Activated CD8-positive, alpha-beta memory T cell treated with anti-CD3 and anti-CD28 coated beads for 36 hours (primary cell): Measurements from ENCODE around the gene DBNL. TPM values are rescaled to one million over a fixed set of nuclear protein-coding genes. Genes with fewer than 3 reads are reported as not detected.

Source experiments
- CTCF ChIA-PET: fragments of 350-600 bp; sonication (Branson Sonifier 250); formaldehyde crosslinking; loops from one replicate; lab custom pipeline; 2021; ENCODE audit warnings: antibody characterized with exemption; lab: Charles Lee
- POLR2A ChIA-PET: fragments of 350-600 bp; sonication (Branson Sonifier 250); formaldehyde crosslinking; loops from one replicate; lab custom pipeline; 2021; ENCODE audit warnings: antibody characterized with exemption; lab: Charles Lee
- total RNA-seq, 2 experiments: library from RNA; stranded (reverse); gene quantifications; one replicate each; pipeline ENCODE4 v1.2.3, GENCODE V29; 2021

Gene DBNL
- total RNA-seq, 2 experiments from 2014 or later = 142 to 153 TPM

DNA sequence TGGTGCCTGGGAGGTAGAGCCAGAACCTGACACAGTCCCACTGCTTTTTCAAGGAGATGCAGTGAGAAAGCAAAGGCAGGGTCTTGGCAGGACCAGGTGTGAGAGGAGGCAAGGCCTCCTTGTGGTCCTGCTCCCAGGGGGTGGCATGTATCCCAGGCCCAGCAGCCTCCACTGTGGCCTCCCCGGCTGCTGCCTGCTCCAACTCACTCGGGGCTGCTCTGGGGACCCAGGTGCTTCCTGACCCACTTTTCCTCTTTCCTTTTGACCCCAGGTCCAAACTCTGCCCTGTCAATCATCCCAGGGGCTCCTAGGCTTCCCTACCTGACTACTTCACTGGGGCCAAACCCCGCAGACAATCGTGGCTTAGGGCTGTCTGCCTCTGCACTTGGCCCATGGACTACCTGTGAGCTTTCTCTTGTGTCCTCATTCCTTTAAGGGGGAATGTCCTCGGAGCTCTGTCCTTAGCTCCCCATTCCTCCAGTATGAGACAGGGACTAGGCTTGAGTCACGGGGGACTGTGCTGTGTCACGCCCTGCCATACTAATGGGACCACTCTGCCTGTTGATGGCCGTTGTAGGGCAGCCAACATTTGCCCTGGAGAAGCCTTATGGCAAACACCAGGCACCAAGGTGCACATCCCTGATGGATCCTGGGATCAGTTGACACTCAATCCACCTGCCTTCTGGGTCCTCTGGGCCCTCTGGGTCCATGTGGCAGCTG, 58.5 kb downstream of the DBNL start:
- CTCF ChIA-PET = no interaction called here
- POLR2A ChIA-PET = no interaction called here

DNA sequence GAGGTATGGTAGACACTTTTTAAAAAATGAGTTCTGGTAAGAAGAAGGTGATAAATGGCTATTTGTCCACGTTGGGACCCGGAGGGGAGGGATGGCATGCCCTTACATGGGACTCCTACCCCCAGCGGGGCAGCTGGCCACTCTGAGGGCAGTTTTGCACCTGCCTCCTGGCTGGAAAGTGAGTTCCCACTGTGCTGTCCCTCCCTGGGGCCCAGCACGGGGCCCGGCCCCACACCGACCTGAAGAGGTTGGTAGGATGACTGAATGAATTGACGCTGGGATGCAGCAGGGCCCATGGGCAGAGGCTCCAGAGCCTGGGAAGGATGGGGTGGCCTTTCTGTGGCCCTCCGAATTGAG, 59.0 kb downstream of the DBNL start:
- CTCF ChIA-PET = no interaction called here
- POLR2A ChIA-PET = no interaction called here

DNA sequence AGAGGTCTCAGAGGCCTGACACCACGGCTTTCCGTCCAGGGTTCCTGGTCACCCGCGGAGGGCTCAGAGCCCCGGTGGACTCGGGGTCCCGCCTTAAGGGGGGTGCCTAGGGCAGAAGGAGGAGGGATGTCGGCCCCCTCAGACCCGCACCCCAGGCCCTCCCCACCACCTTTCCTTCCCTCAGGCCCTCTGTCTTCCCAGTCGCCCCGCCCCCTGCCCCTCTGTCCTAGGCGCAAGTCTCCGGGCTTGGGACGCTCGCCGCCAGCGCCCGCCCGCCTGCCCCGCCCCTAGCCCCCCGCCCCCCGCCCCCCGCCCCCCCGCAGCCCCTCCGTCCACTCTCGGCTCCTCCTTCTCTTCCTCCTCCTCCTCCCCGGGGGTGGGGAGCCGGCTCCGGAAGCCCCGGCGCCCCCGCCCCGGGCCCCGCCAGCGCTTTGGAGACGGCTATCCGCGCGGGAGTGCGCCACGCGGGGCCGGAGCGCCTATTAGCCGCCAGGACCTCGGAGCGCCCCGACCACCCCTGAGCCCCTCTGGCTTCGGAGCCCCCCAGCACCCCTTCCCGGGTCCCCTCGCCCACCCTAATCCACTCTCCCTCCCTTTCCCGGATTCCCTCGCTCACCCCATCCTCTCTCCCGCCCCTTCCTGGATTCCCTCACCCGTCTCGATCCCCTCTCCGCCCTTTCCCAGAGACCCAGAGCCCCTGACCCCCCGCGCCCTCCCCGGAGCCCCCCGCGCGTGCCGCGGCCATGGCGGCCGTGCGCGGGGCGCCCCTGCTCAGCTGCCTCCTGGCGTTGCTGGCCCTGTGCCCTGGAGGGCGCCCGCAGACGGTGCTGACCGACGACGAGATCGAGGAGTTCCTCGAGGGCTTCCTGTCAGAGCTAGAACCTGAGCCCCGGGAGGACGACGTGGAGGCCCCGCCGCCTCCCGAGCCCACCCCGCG, 59.7 kb downstream of the DBNL start, which contains the start of gene AEBP1:
Gene AEBP1 (plus strand): TSS at position 423 of the 937 bp plus-strand sequence. CDS start 321 bp downstream, at position 744.
- CTCF ChIA-PET = no interaction called here
- POLR2A ChIA-PET = interaction anchor here (0.7 to 1.6 kb wide), 2 partner anchors 18 to 21 kb away, joined by 3 to 4 read pairs; no protein-coding TSS in a partner anchor

DNA sequence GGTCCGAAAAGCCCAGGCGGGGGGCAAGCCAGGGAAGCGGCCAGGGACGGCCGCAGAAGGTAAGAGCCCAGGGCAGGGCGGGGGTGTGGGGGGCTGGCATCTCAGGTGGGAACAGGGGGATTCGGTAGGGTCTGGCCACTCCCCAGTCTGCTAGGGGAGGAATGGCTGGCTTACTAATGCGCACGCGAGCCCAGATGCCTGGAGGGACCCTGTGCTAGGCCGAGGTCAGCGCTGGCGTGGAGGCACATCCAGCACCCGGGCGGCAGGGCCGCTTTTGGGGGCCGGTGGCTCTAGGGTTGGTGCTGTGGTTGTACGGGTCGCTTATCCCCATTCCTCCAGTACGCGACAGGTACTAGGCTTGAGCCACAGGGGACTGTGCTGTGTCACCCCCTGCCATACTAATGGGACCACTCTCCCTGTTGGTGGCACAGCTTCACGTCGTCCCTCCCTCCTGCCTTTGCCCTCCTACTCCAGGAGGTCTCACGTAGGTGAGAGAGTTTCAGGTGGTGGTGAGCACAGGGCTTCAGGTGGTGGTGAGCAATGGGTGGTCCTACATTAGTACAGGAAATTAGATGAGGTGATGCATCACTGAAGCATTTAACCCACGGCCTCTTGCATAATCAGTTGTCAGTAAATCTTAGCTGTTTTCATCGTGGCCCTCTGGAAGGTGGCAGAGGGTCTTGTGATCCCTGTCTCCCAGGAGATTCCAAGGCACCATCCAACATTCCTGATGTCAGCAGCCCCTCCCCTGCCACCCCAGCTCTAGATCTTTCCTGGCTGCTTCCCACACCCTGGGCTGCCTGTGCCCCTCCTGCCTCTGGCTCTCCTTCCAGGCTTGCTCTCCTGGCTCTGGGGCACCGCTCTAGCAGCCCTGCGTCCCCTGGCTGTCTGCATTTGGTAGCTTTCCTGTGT, 60.6 kb downstream of the DBNL start:
- ChIA-PET POLR2A (interaction anchor here (0.7 to 1.6 kb wide), 3 partner anchors 13 to 20 kb away, joined by 3 to 4 read pairs (median 3); no protein-coding TSS in a partner anchor), CTCF (interaction anchor here (1.0 kb wide), 1 partner anchor 18 kb away, joined by 3 read pairs; the partner anchor contains the start of gene POLD2)

DNA sequence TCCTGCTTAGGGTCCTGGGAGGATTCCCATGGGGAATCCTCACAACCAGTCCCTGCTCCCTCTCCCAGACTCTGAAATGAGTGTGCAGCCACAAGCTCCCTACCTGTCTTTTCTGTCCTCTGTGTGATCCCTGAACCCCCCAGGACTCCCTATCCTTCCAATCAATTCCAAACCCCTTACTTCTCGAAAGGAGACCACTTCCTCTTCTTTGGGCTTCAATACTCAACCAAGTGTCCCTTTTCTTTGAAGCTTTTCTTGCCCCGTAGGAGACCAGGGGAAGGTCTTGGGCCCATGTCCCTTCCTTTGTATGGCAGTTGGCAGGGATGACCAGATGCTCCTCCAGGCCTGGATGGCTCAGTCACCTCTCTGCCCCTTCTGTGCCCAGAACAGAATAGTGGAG, 61.3 kb downstream of the DBNL start:
- CTCF ChIA-PET = interaction anchor here (1.0 kb wide), 1 partner anchor 17 kb away, joined by 3 read pairs; the partner anchor contains the start of gene POLD2
- POLR2A ChIA-PET = interaction anchor here (0.6 to 0.7 kb wide), 2 partner anchors 12 to 18 kb away, joined by 3 read pairs; no protein-coding TSS in a partner anchor

DNA sequence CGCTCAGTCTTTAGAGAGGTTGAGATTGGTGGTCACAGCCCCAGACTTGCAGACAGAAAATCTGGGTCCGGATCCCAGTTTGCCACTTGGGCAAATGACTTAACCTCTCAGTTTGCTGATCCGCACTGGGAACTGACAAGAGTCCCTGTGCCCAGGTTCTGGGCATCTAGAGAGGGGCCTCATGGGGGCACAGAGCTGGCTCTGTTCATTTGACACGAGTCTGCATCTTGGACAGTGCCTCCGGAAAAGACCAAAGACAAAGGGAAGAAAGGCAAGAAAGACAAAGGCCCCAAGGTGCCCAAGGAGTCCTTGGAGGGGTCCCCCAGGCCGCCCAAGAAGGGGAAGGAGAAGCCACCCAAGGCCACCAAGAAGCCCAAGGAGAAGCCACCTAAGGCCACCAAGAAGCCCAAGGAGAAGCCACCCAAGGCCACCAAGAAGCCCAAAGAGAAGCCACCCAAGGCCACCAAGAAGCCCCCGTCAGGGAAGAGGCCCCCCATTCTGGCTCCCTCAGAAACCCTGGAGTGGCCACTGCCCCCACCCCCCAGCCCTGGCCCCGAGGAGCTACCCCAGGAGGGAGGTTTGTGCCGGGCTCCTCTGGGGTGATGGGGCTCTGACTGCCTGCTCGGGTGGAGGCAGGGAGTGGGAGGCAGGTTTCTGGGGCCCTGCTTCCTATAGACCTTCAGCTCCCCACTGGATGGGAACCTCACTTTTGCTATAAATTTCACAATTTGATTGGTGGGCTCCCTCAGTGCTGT, 62.0 kb downstream of the DBNL start:
- ChIA-PET CTCF (no interaction called here), POLR2A (interaction anchor here (0.5 to 0.6 kb wide), 2 partner anchors 18 to 508 kb away, joined by 3 read pairs; no protein-coding TSS in a partner anchor)

DNA sequence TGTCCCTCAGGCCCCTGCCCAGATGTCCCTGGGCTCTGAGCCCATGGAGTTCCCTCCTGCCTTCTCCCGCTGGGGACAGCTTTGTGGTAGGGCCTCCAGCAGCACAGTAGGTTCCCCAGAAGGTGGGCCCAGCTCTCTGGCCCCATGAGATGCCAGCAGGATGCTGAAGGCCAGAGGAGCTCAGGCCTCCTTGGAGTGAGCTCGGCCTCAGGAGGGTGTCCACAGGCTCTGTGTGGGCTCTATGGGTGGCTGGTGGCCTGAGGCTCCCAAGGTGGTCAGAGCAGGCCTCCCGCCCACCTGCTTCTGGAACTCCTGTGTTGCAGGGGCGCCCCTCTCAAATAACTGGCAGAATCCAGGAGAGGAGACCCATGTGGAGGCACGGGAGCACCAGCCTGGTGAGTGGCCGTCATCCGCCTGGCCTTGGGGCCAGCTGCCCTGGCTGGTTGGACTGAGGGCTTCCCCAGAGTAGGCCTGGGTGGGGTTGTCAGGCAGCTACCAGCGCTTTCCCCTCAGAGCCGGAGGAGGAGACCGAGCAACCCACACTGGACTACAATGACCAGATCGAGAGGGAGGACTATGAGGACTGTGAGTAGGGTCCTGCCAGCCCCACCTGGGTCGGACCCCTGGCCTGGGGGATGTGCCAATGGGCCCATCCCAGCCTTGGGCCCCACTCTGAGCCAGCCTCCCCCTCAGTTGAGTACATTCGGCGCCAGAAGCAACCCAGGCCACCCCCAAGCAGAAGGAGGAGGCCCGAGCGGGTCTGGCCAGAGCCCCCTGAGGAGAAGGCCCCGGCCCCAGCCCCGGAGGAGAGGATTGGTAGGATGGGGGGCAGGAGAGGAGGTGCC, 62.8 kb downstream of the DBNL start:
- ChIA-PET CTCF (no interaction called here), POLR2A (interaction anchor here (0.5 kb wide), 1 partner anchor 509 kb away, joined by 3 read pairs; no protein-coding TSS in a partner anchor)

DNA sequence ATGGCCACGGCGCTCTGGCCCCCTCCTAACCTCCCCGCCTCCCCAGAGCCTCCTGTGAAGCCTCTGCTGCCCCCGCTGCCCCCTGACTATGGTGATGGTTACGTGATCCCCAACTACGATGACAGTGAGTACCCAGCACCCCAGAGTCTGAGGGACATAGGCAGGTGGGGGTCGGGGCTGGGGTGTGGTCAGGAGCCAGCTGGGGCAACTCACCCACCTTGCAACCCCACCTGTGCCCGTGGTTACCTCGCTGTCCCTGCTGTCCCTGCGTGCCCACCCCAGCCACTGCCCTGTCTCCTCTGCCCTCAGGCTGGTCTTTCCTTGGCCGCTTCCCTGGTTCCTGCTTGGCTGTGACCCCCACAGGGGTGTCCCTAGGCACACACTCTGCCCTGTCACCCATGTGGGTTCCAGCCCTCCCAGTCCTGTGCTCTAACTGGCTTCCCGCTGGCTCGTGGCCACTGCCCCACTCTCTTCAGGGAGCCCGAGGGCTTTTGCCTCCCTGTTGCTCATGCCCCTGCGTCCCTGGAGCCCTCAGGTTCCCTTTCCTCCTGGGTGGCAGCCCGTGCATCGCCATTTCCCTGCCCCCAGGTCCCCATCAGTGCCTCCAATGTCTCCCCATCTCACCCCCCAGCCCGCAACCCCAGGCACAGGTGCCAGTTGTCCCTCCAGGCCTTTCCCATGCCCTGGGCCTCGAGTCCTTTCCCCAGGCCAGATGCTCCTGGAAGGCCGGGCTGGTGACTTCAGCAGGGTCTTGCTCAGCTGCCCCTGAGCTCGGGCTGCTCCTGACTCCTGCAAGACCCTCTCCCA, 63.7 kb downstream of the DBNL start:
- ChIA-PET POLR2A (no interaction called here), CTCF (no interaction called here)

DNA sequence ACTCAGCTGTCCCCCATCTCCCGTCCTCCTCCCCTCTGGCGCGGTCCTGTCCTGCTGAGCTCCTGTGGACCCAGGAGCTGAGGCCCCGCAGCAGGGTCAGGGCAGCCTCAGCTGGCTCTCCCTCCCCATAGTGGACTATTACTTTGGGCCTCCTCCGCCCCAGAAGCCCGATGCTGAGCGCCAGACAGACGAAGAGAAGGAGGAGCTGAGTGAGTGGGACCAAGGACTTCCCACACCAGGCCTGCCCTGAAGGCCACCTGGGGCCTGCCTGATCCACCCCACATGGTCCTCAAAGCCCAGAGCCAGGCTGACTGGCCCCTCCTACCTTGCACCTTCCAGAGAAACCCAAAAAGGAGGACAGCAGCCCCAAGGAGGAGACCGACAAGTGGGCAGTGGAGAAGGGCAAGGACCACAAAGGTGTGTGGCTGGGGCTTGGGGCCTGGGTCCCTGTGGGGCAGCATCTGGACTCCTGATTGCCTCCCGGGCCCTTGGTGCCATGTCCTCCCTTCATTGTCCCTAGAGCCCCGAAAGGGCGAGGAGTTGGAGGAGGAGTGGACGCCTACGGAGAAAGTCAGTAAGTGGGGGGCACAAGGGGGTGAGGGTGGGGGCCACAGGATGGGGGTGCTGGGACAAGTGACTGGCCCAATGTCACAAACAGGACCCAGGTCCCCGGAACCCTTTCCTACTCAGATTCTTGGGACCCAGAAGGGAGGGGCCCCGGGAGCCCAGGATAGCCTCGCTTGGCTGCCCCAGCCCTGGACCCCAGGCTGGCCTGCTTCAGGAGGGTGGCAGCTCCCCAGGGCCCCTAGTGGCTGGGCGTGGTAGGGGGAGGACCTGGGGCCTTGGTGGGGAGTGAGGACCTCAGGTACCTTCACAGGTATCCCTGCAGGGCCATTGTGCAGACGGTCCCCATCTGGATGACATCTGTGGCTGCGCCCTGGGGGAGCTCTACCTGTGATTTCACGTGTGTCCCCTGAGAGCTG, 64.6 kb downstream of the DBNL start:
- ChIA-PET CTCF (no interaction called here), POLR2A (interaction anchor here (1.5 kb wide), 1 partner anchor 14 kb away, joined by 3 read pairs; the partner anchor contains the start of gene POLD2)

DNA sequence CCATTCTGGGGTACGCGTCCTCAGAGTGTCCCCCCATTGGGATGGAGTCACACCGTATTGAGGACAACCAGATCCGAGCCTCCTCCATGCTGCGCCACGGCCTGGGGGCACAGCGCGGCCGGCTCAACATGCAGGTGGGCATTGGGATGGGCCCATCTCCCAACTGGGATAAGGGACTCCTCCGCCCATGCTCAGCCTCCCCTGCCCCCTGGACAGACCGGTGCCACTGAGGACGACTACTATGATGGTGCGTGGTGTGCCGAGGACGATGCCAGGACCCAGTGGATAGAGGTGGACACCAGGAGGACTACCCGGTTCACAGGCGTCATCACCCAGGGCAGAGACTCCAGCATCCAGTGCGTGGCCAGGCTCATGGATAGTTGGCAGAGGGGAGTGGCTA, 65.5 kb downstream of the DBNL start:
- ChIA-PET CTCF (no interaction called here), POLR2A (interaction anchor here (1.5 kb wide), 1 partner anchor 13 kb away, joined by 3 read pairs; the partner anchor contains the start of gene POLD2)

DNA sequence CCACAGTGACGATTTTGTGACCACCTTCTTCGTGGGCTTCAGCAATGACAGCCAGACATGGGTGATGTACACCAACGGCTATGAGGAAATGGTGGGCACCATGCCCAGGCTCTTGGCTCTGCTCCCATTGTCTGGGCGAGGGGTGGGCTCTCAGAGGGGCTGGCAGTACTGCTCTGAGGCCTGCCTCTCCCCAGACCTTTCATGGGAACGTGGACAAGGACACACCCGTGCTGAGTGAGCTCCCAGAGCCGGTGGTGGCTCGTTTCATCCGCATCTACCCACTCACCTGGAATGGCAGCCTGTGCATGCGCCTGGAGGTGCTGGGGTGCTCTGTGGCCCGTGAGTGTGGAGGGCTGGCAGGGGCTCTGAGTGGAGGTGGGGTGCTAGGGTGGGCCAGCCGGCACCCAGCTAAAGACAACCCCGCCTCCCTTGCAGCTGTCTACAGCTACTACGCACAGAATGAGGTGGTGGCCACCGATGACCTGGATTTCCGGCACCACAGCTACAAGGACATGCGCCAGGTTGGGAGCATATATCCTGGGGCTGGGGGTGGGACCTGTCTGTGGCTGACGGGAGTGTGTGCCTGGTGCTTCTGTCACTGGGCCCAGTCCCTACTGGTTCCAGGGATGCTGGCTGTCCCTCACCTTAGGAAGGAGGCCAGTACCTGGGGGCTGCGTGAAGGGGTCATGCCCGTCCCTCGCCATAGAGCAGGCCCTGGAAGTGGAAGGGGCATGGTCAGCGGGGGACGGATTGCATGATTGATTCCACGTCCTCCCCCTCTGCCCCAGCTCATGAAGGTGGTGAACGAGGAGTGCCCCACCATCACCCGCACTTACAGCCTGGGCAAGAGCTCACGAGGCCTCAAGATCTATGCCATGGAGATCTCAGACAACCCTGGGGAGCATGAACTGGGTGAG, 66.5 kb downstream of the DBNL start:
- CTCF ChIA-PET = no interaction called here
- POLR2A ChIA-PET = interaction anchor here (0.6 to 1.0 kb wide), 3 partner anchors 12 to 78 kb away, joined by 3 to 4 read pairs (median 3); partner anchors contain the start of gene POLD2
